Keratinocyte (primary cell): Measurements from ENCODE around the gene NEUROD2. TPM values are rescaled to one million over a fixed set of nuclear protein-coding genes. Genes with fewer than 3 reads are reported as not detected.

Experiments used
- DNase-seq: peaks from one replicate; pipeline ENCODE4 v3.0.0-alpha.2; 2011; ENCODE audit warnings: low read depth, missing footprints, low spot score
- FAIRE-seq: peaks from 2 replicates; lab custom pipeline; 2011; peaks lifted over from hg19 to GRCh38; lab: Jason Lieb, UNC
- H2AFZ ChIP-seq: 2 replicates; pipeline ENCODE4 v1.6.0; 2012; ENCODE audit warnings: low read length, control low read depth, inconsistent platforms; ENCODE audit not compliant: control insufficient read depth
- H3K27ac ChIP-seq: 2 replicates; pipeline ENCODE4 v1.5.1; 2011; ENCODE audit warnings: low read length; ENCODE audit not compliant: control insufficient read depth, insufficient read depth
- H3K27me3 ChIP-seq: 3 replicates; pipeline ENCODE4 v1.6.0; 2011; ENCODE audit warnings: low read length; ENCODE audit not compliant: control insufficient read depth, insufficient read depth; ENCODE audit errors: extremely low read depth
- H3K36me3 ChIP-seq, 2 experiments: 2 replicates in 1 of 2; 3 replicates in 1 of 2; pipeline ENCODE4 v1.5.1; 2011; ENCODE audit warnings: low read length in 2 of 2, mild to moderate bottlenecking in 1 of 2; ENCODE audit not compliant: control insufficient read depth in 2 of 2, insufficient read depth in 2 of 2; ENCODE audit errors: extremely low read depth in 1 of 2
- H3K4me1 ChIP-seq: 3 replicates; pipeline ENCODE4 v1.5.1; 2011; ENCODE audit warnings: low read length; ENCODE audit not compliant: control insufficient read depth, insufficient read depth; ENCODE audit errors: extremely low read depth
- H3K4me2 ChIP-seq: 3 replicates; pipeline ENCODE4 v1.6.0; 2011; ENCODE audit warnings: low read depth, low read length; ENCODE audit not compliant: control insufficient read depth, insufficient read depth; ENCODE audit errors: extremely low read depth
- H3K4me3 ChIP-seq, 3 experiments: fragments of 200-600 bp in 1 of 3; sonication (generic) in 1 of 3; 2 replicates in 2 of 3; 3 replicates in 1 of 3; pipeline ENCODE4 v1.5.1; 2011 to 2016; ENCODE audit warnings: low read length in 3 of 3, mild to moderate bottlenecking in 3 of 3, control low read depth in 2 of 3, inconsistent platforms in 1 of 3, low read depth in 1 of 3, mixed read lengths in 1 of 3, mixed run types in 1 of 3, moderate library complexity in 1 of 3; ENCODE audit not compliant: control insufficient read depth in 2 of 3, insufficient read depth in 2 of 3; ENCODE audit errors: extremely low read depth in 1 of 3
- H3K79me2 ChIP-seq: 2 replicates; pipeline ENCODE4 v1.6.0; 2012; ENCODE audit warnings: low read length; ENCODE audit not compliant: control insufficient read depth, insufficient read depth
- H3K9ac ChIP-seq: 3 replicates; pipeline ENCODE4 v1.6.0; 2011; ENCODE audit warnings: low read length; ENCODE audit not compliant: control insufficient read depth, insufficient read depth; ENCODE audit errors: extremely low read depth
- H3K9me1 ChIP-seq: 3 replicates; pipeline ENCODE4 v1.6.0; 2011; ENCODE audit warnings: low read length; ENCODE audit not compliant: control insufficient read depth, insufficient read depth; ENCODE audit errors: extremely low read depth
- H3K9me3 ChIP-seq: 2 replicates; pipeline ENCODE4 v1.5.1; 2012; ENCODE audit warnings: low read depth, low read length; ENCODE audit not compliant: control insufficient read depth
- H4K20me1 ChIP-seq: 3 replicates; pipeline ENCODE4 v1.6.0; 2011; ENCODE audit warnings: low read length; ENCODE audit not compliant: control insufficient read depth, insufficient read depth; ENCODE audit errors: extremely low read depth
- CTCF ChIP-seq, 3 experiments: IDR thresholded peaks in 1 of 3; conservative IDR thresholded peaks in 1 of 3; optimal IDR thresholded peaks in 1 of 3; 2 replicates in 2 of 3; 3 replicates in 1 of 3; pipeline versions ENCODE3 to v1.5.1; 2011; ENCODE audit warnings: low read length in 3 of 3, mild to moderate bottlenecking in 3 of 3, moderate library complexity in 2 of 3, control low read depth in 1 of 3, inconsistent platforms in 1 of 3; ENCODE audit not compliant: insufficient read depth in 2 of 3; ENCODE audit errors: extremely low read depth in 1 of 3
- EZH2 ChIP-seq: IDR thresholded peaks from one replicate; pipeline ENCODE4 v1.6.1; 2012; ENCODE audit warnings: inconsistent platforms, mild to moderate bottlenecking, low read length, moderate library complexity
- dilution Hi-C: fragments of 300-500 bp; cut with MboI; formaldehyde crosslinking; loops from one replicate; pipeline ENCODE4 v1.7.0; 2020; ENCODE audit warnings: low sequenced_read_pairs; ENCODE audit not compliant: extremely low pct_ligation_motif_present
- polyA plus RNA-seq, 5 experiments: library from polyadenylated mRNA; depleted of rRNA in 3 of 5; stranded (reverse) in 3 of 5; stranded (forward) in 1 of 5; unstranded in 1 of 5; fragments of >200 nt; gene quantifications; 1 replicate in 1 of 5; 2 replicates in 3 of 5; 3 replicates in 1 of 5; pipeline versions ENCODE4 v1.2.1 to v1.2.3, GENCODE V29; 2011 to 2012; ENCODE audit warnings: missing spikeins in 2 of 5, low read depth in 1 of 5, low replicate concordance in 1 of 5

NEUROD2 gene
- polyA plus RNA-seq, 1 donor (not counting 4 experiments of a cell fraction or from before 2014, with no cell fraction given): not detected

GRCh38 chr17:39581071-39581758 is 26.5 kb downstream of the NEUROD2 start:
- H3K27me3 ChIP-seq: peaks cover 13% of the 10 kb centered on the region
- TF ChIP-seq CTCF (optimal IDR thresholded peaks at IDR 0.05 in 1 of 3, IDR thresholded peaks at IDR 0.05 in 1 of 3, conservative IDR thresholded peaks at IDR 0.05 in 1 of 3; ENCODE audit: extremely low read depth in 1 of 3, insufficient read depth in 2 of 3, low read length in 3 of 3) (no peak), EZH2 (no peak)
- H3K9me1 ChIP-seq: no peaks in the 10 kb centered on the region
- no peaks in the 10 kb centered on the region for H3K79me2 ChIP-seq
- H3K36me3 ChIP-seq: no peaks in the 10 kb centered on the region
- no peak overlapping the region for H3K27ac ChIP-seq
- H2AFZ ChIP-seq: no peak overlapping the region
- no peak overlapping the region for H3K9ac ChIP-seq
- FAIRE-seq: no peak
- no peaks in the 10 kb centered on the region for H4K20me1 ChIP-seq
- H3K4me2 ChIP-seq: no peak overlapping the region
- dilution Hi-C loops: no loop called here
- no peaks in the 10 kb centered on the region for H3K4me1 ChIP-seq
- H3K9me3 ChIP-seq: no peaks in the 10 kb centered on the region
- DNase-seq: no peak
- H3K4me3 ChIP-seq: no peak overlapping the region

DNA sequence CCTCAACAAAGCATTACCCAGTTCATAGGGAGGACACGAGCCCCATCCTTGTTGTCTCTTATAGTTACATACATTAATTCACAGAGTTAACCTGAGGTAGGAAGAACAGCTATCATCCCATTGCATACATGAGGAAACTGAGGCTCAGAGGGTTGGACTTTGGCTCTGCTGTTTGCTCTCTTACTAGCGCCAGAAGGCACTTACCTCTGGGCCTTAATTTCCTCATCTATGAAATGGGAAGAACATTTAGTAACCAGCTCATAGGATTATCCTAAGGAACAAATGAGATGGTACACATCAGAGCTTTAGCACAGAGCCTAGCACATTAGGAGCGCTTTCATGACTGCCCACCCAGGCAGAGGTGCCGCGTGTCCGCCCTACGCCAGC is 27.6 kb downstream of the NEUROD2 start:
- Histone ChIP-seq H3K36me3 (no peaks in the 10 kb centered on the region), H4K20me1 (no peaks in the 10 kb centered on the region), H3K27ac (no peak overlapping the region), H3K9me3 (no peaks in the 10 kb centered on the region), H3K9ac (no peak overlapping the region), H3K4me2 (no peak overlapping the region), H2AFZ (no peak overlapping the region), H3K4me3 (no peak overlapping the region), H3K4me1 (no peaks in the 10 kb centered on the region), H3K79me2 (no peaks in the 10 kb centered on the region), H3K27me3 (peaks cover 13% of the 10 kb centered on the region), H3K9me1 (no peaks in the 10 kb centered on the region)
- no peak for FAIRE-seq
- TF ChIP-seq EZH2: no peak
- no peak for TF ChIP-seq CTCF (optimal IDR thresholded peaks at IDR 0.05 in 1 of 3, IDR thresholded peaks at IDR 0.05 in 1 of 3, conservative IDR thresholded peaks at IDR 0.05 in 1 of 3; ENCODE audit: extremely low read depth in 1 of 3, insufficient read depth in 2 of 3, low read length in 3 of 3)
- no peak for DNase-seq
- dilution Hi-C loops: no loop called here
